ENCODE data around the gene TCF7L1.

GRCh38 chr2:85171916-85172315 is 38.7 kb downstream of the TCF7L1 start:
- TF ChIP-seq EZH2phosphoT487 (IDR thresholded peaks at IDR 0.05; ENCODE audit: insufficient read depth, low read depth) (no peak), EZH2 (IDR thresholded peaks at IDR 0.05; ENCODE audit: insufficient read depth, poor library complexity, severe bottlenecking) (no peak)

All from GM23248 (cell line).